K562 (cell line): ENCODE results near the gene MARK4. TPM values are rescaled to one million over a fixed set of nuclear protein-coding genes. Genes with fewer than 3 reads are reported as not detected.

Experiments
- ATAC-seq: fragments of 200-7000 bp; cut with Tn5 transposase; 3 replicates; pipeline ENCODE4 v1.9.1; 2020; ENCODE audit warnings: moderate library complexity
- BruUV-seq: library from RNA; stranded (reverse); fragments of 400-500 nt; replicated peaks from 2 replicates; lab custom pipeline; 2021; lab: Mats Ljungman, UMichigan
- CTCF ChIA-PET: fragments of 300-600 bp; formaldehyde crosslinking; extraction: SDS; loops from one replicate; lab custom pipeline; 2021; ENCODE audit warnings: low intra/inter-chr PET ratio; lab: Yijun Ruan, JAX
- POLR2A ChIA-PET: fragments of 300-600, 350-650 bp; sonication (Branson Sonifier 250); formaldehyde crosslinking; extraction: SDS; loops from one replicate; lab custom pipeline; 2021; ENCODE audit warnings: antibody characterized with exemption, inconsistent platforms; lab: Yijun Ruan, JAX
- DNase-seq, 4 experiments: peaks; one replicate each; pipeline versions ENCODE4 v3.0.0 to v3.0.0-alpha.2; 2011 to 2018; ENCODE audit warnings: low spot score in 3 of 4, mixed read lengths in 3 of 4; ENCODE audit errors: extremely low read depth in 1 of 4
- FAIRE-seq: peaks from 2 replicates; lab custom pipeline; 2011; peaks lifted over from hg19 to GRCh38; lab: Jason Lieb, UNC
- H2AFZ ChIP-seq: 2 replicates; pipeline ENCODE4 v1.6.0; 2011; ENCODE audit warnings: low read depth, low read length, control low read depth, inconsistent platforms
- H3K27ac ChIP-seq: fragments of 200-600 bp; 3 replicates; pipeline ENCODE4 v1.8.0; 2011; ENCODE audit warnings: low read depth, mild to moderate bottlenecking, control low read depth, inconsistent platforms, low read length, moderate library complexity, mixed read lengths; ENCODE audit errors: extremely low read depth
- H3K27me3 ChIP-seq, 2 experiments: fragments of 300-600 bp in 1 of 2; 2 replicates in 1 of 2; 3 replicates in 1 of 2; pipeline versions ENCODE4 v1.6.0 to v1.8.0; 2011; ENCODE audit warnings: inconsistent platforms in 2 of 2, low read length in 2 of 2, mild to moderate bottlenecking in 1 of 2, mixed read lengths in 1 of 2, moderate library complexity in 1 of 2; ENCODE audit not compliant: control insufficient read depth in 2 of 2, insufficient read depth in 2 of 2
- H3K36me3 ChIP-seq: fragments of 300-600 bp; 3 replicates; pipeline ENCODE4 v1.8.0; 2011; ENCODE audit warnings: mild to moderate bottlenecking, low read length, inconsistent platforms; ENCODE audit not compliant: control insufficient read depth, insufficient read depth
- H3K4me1 ChIP-seq, 2 experiments: fragments of 200-600 bp in 1 of 2; replicated peaks in 1 of 2; 2 replicates in 1 of 2; 3 replicates in 1 of 2; pipeline versions ENCODE4 v1.5.1 to v1.8.0; 2011; ENCODE audit warnings: inconsistent platforms in 2 of 2, low read length in 2 of 2, mild to moderate bottlenecking in 1 of 2, mixed read lengths in 1 of 2, moderate library complexity in 1 of 2; ENCODE audit not compliant: control insufficient read depth in 2 of 2, insufficient read depth in 2 of 2
- H3K4me2 ChIP-seq: 2 replicates; pipeline ENCODE4 v1.6.1; 2011; ENCODE audit warnings: low read length, control low read depth, inconsistent platforms, mixed read lengths; ENCODE audit not compliant: insufficient read depth
- H3K4me3 ChIP-seq: fragments of 200-600 bp; sonication (generic), shearing (Covaris generic); 2 replicates; pipeline ENCODE4 v1.5.1; 2016; ENCODE audit warnings: control low read depth, inconsistent platforms
- H3K79me2 ChIP-seq: fragments of 200-600 bp; 3 replicates; pipeline ENCODE4 v1.8.0; 2011; ENCODE audit warnings: low read length, inconsistent platforms; ENCODE audit not compliant: control insufficient read depth, insufficient read depth
- H3K9ac ChIP-seq, 2 experiments: 2 replicates each; pipeline versions ENCODE4 v1.6.0 to v1.6.1; 2011; ENCODE audit warnings: low read depth in 2 of 2, low read length in 2 of 2, control low read depth in 1 of 2, inconsistent platforms in 1 of 2, mild to moderate bottlenecking in 1 of 2, mixed read lengths in 1 of 2; ENCODE audit not compliant: insufficient read depth in 1 of 2
- H3K9me1 ChIP-seq: one replicate; pipeline ENCODE4 v1.6.0; 2011; ENCODE audit warnings: inconsistent platforms, mild to moderate bottlenecking, low read length, moderate library complexity; ENCODE audit not compliant: control insufficient read depth, insufficient read depth
- H3K9me3 ChIP-seq: replicated peaks from 2 replicates; pipeline ENCODE4 v1.5.1; 2011; ENCODE audit warnings: low read depth, low read length, inconsistent platforms; ENCODE audit not compliant: control insufficient read depth, insufficient read depth
- H4K20me1 ChIP-seq: replicated peaks from 2 replicates; pipeline ENCODE4 v1.6.1; 2011; ENCODE audit warnings: low read length, inconsistent platforms, mixed read lengths; ENCODE audit not compliant: control insufficient read depth, insufficient read depth
- ETV5 ChIP-seq: sonication (generic); formaldehyde crosslinking; IDR thresholded peaks from 2 replicates; pipeline ENCODE4 v1.4.0; 2020; ENCODE audit warnings: low read depth, mild to moderate bottlenecking, missing genetic modification reagents
- GTF2E2 ChIP-seq: fragments of 200-800 bp; sonication (Bioruptor generic); IDR thresholded peaks from 2 replicates; pipeline ENCODE4 v1.6.1; 2016; ENCODE audit warnings: missing genetic modification characterization, missing compliant biosample characterization
- KAT8 ChIP-seq: fragments of 450-650 bp; IDR thresholded peaks from 2 replicates; pipeline ENCODE4 v1.6.1; 2016; ENCODE audit warnings: low read depth, mild to moderate bottlenecking
- MYC ChIP-seq, 2 experiments: fragments of 250-450 bp in 1 of 2; sonication (Bioruptor Pico) in 1 of 2; IDR thresholded peaks; 2 replicates each; pipeline versions ENCODE4 v1.5.1 to v1.6.1; 2012 to 2021; ENCODE audit warnings: low read depth in 2 of 2, borderline replicate concordance in 1 of 2, improper control_type of control experiment in 1 of 2, low read length in 1 of 2, mild to moderate bottlenecking in 1 of 2, moderate library complexity in 1 of 2
- NR1H2 ChIP-seq: sonication (generic); formaldehyde crosslinking; IDR thresholded peaks from 2 replicates; pipeline ENCODE4 v1.4.0; 2020; ENCODE audit warnings: mild to moderate bottlenecking, missing genetic modification reagents
- ZNF408 ChIP-seq: fragments of 250-450 bp; sonication (Bioruptor Pico); IDR thresholded peaks from 2 replicates; pipeline ENCODE4 v1.4.0; 2020; ENCODE audit warnings: low read depth, mild to moderate bottlenecking, moderate library complexity
- WGBS: fragments of 100-300 bp; shearing (Covaris generic); methylation state at CpG from one replicate; pipeline ENCODE4 v1.1.6; 2016; ENCODE audit warnings: low coverage, mixed read lengths; ENCODE audit not compliant: insufficient coverage; ENCODE audit errors: missing lambda C conversion rate; 5-methylcytosine and 5-hydroxymethylcytosine counted together
- in situ Hi-C: fragments of 300-500 bp; cut with MboI; formaldehyde crosslinking; loops from 4 replicates; pipeline ENCODE4 v1.15.0; 2018; ENCODE audit warnings: inconsistent platforms, mixed read lengths
- intact Hi-C: fragments of 100-400 bp; cut with micrococcal nuclease; formaldehyde crosslinking; loops from 2 replicates; pipeline ENCODE4 v1.14.2; 2022
- polyA plus RNA-seq, 8 experiments: library from polyadenylated mRNA; depleted of rRNA in 4 of 8; stranded (reverse) in 5 of 8; unstranded in 3 of 8; fragments of >200 nt; fragmentation: Nextera tagmentation in 2 of 8; fragmentation: Illumina TruSeq in 1 of 8; extraction: Ambion mirVana in 2 of 8; extraction: Trizol in 1 of 8; gene quantifications; 2 replicates each; pipeline versions ENCODE4 v1.2.1 to v1.2.3, GENCODE V29; 2011 to 2014; ENCODE audit warnings: inconsistent platforms in 1 of 8, missing spikeins in 1 of 8
- total RNA-seq, 7 experiments: library from RNA; depleted of rRNA in 6 of 7; stranded (reverse); fragments of >200 nt in 6 of 7; fragmentation: Illumina TruSeq in 2 of 7; extraction: Trizol in 2 of 7; gene quantifications; 2 replicates each; pipeline versions ENCODE4 v1.2.1 to v1.2.3, GENCODE V29; 2011 to 2021; ENCODE audit warnings: low replicate concordance in 1 of 7
- TF ChIP-seq, protein P1 (sequence below): fragments of 450-650 bp; IDR thresholded peaks from 2 replicates; pipeline ENCODE4 v1.7.1; 2018; ENCODE audit warnings: mild to moderate bottlenecking, low read depth; ENCODE audit not compliant: partially characterized antibody
- TF ChIP-seq, protein P2 (sequence below): fragments of 450-650 bp; IDR thresholded peaks from 2 replicates; pipeline ENCODE4 v1.6.1; 2016; ENCODE audit warnings: low read depth

The MARK4 gene
- total and polyA plus RNA-seq, 9 of the 15 experiments (the other 6 are each of a cell fraction or from before 2014, with no cell fraction given): 0.52 to 29.4 (median 8.6) TPM

DNA sequence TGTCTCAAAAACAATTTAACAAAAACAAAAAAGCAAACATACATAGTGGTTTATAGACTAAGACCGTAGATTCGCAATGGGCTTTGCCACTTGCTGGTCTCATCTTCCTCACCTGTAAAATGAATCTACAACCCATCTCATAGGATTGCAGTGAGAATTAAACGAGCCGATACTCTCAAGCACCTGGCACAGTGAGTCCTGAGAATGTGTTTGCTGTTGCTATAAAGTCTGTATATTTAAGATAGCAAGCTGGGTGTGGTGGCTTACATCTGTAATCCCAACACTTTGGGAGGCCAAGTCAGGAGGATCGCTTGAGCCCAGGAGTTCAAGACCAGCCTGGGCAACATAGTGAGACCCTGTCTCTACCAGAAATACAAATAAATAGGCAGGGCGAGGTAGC is 28.3 kb upstream of the MARK4 start:
- BruUV-seq: no TSS peak
- H3K9ac ChIP-seq: no peak overlapping the region
- FAIRE-seq (no peak), DNase-seq (no peak), ATAC-seq (no peak)
- H4K20me1 ChIP-seq: no peaks in the 10 kb centered on the region
- no peak overlapping the region for H3K27ac ChIP-seq
- H3K4me2 ChIP-seq: no peak overlapping the region
- no peaks in the 10 kb centered on the region for H3K79me2 ChIP-seq
- POLR2A ChIA-PET: interaction anchor here (1.5 kb wide), 1 partner anchor 45 kb away, joined by 4 read pairs; no protein-coding TSS in a partner anchor
- in situ Hi-C loops: no loop called here
- peaks cover 11 to 14% of the 10 kb centered on the region in 2 experiments; a peak in 4 of 5 replicates for H3K4me1 ChIP-seq
- no peaks in the 10 kb centered on the region for H3K9me3 ChIP-seq
- H3K9me1 ChIP-seq: no peaks in the 10 kb centered on the region
- WGBS: 64% methylated on average over 6 of the region's 6 CpGs
- intact Hi-C loops: no loop called here
- H3K4me3 ChIP-seq: no peak overlapping the region
- no peak overlapping the region for H2AFZ ChIP-seq
- H3K27me3 ChIP-seq: no peaks in the 10 kb centered on the region
- peaks cover 2% of the 10 kb centered on the region; the same call in 2 of the 3 replicates for H3K36me3 ChIP-seq
- CTCF ChIA-PET: no interaction called here
- TF ChIP-seq KAT8 (no peak), GTF2E2 (no peak), ZNF408 (CRISPR knock-in tag) (no peak), NR1H2 (CRISPR knock-in tag) (no peak), MYC (IDR thresholded peaks at IDR 0.05; ENCODE audit: low read depth, low read length) (no peak), MYC (CRISPR knock-in tag; IDR thresholded peaks at IDR 0.05; ENCODE audit: borderline replicate concordance, low read depth) (no peak), ETV5 (CRISPR knock-in tag) (no peak)
- TF ChIP-seq, protein P1, sequence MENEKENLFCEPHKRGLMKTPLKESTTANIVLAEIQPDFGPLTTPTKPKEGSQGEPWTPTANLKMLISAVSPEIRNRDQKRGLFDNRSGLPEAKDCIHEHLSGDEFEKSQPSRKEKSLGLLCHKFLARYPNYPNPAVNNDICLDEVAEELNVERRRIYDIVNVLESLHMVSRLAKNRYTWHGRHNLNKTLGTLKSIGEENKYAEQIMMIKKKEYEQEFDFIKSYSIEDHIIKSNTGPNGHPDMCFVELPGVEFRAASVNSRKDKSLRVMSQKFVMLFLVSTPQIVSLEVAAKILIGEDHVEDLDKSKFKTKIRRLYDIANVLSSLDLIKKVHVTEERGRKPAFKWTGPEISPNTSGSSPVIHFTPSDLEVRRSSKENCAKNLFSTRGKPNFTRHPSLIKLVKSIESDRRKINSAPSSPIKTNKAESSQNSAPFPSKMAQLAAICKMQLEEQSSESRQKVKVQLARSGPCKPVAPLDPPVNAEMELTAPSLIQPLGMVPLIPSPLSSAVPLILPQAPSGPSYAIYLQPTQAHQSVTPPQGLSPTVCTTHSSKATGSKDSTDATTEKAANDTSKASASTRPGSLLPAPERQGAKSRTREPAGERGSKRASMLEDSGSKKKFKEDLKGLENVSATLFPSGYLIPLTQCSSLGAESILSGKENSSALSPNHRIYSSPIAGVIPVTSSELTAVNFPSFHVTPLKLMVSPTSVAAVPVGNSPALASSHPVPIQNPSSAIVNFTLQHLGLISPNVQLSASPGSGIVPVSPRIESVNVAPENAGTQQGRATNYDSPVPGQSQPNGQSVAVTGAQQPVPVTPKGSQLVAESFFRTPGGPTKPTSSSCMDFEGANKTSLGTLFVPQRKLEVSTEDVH: no peak
- TF ChIP-seq, protein P2, sequence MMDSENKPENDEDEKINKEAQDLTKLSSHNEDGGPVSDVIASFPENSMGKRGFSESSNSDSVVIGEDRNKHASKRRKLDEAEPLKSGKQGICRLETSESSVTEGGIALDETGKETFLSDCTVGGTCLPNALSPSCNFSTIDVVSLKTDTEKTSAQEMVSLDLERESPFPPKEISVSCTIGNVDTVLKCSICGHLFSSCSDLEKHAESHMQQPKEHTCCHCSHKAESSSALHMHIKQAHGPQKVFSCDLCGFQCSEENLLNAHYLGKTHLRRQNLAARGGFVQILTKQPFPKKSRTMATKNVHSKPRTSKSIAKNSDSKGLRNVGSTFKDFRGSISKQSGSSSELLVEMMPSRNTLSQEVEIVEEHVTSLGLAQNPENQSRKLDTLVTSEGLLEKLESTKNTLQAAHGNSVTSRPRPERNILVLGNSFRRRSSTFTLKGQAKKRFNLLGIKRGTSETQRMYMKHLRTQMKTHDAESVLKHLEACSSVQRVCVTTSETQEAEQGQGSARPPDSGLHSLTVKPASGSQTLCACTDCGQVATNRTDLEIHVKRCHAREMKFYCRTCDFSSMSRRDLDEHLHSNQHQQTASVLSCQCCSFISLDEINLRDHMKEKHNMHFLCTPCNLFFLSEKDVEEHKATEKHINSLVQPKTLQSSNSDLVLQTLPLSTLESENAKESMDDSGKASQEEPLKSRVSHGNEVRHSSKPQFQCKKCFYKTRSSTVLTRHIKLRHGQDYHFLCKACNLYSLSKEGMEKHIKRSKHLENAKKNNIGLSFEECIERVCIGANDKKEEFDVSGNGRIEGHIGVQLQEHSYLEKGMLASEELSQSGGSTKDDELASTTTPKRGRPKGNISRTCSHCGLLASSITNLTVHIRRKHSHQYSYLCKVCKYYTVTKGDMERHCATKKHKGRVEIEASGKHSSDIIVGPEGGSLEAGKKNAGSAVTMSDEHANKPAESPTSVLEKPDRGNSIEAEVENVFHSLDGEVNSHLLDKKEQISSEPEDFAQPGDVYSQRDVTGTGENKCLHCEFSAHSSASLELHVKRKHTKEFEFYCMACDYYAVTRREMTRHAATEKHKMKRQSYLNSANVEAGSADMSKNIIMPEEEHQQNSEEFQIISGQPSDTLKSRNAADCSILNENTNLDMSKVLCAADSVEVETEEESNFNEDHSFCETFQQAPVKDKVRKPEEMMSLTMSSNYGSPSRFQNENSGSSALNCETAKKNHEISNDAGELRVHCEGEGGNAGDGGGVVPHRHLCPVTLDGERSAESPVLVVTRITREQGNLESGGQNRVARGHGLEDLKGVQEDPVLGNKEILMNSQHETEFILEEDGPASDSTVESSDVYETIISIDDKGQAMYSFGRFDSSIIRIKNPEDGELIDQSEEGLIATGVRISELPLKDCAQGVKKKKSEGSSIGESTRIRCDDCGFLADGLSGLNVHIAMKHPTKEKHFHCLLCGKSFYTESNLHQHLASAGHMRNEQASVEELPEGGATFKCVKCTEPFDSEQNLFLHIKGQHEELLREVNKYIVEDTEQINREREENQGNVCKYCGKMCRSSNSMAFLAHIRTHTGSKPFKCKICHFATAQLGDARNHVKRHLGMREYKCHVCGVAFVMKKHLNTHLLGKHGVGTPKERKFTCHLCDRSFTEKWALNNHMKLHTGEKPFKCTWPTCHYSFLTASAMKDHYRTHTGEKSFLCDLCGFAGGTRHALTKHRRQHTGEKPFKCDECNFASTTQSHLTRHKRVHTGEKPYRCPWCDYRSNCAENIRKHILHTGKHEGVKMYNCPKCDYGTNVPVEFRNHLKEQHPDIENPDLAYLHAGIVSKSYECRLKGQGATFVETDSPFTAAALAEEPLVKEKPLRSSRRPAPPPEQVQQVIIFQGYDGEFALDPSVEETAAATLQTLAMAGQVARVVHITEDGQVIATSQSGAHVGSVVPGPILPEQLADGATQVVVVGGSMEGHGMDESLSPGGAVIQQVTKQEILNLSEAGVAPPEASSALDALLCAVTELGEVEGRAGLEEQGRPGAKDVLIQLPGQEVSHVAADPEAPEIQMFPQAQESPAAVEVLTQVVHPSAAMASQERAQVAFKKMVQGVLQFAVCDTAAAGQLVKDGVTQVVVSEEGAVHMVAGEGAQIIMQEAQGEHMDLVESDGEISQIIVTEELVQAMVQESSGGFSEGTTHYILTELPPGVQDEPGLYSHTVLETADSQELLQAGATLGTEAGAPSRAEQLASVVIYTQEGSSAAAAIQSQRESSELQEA: no peak
